ENCODE data around the gene C1QL2. TPM values are rescaled to one million over a fixed set of nuclear protein-coding genes. Genes with fewer than 3 reads are reported as not detected.

Gene C1QL2
- not detected for total RNA-seq

DNA sequence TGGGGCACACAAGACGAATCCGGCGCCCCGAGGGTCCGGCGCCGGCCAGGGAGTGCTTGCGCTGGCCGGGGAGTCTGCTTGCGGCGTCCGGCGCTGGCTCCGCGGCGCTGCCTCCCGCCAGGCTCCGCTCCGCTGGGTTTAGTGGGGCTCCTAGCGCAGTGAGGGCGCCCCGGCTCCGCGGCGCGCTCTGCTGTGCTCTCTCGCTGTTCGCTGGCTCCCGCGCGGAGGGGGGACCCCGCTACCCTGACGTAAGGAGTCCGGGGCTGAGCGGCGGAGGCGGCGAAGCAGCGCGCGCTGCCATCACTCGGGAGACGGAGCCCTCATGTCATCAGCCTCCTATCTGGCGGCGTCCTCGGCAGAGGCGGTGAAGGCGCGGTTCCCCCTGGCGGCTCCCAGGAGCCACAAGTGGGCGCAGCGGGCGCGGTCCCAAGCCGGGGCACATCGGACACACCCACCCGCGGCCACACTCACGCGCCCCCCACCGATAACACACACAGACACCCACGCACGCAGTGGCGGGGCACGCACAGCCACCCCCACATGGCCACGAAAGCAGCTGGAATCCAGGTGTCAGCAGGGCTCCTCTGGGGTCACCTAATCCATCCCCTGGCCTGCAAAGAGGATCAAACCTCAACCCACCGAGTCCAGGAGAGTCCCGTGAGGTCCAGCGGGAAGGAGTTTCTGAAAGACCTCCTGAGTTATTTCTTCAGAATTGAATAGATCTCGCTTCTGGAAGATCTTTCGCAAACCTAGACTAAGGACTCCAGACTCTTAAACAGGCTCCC is at the start of gene C1QL2:
Gene C1QL2, minus strand, starts transcription at position 189 of the 785 bp plus-strand sequence. CDS start 482 bp downstream, outside the sequence.
- ATAC-seq (no peak), DNase-seq (ENCODE audit: low spot score) (no peak)

DNA sequence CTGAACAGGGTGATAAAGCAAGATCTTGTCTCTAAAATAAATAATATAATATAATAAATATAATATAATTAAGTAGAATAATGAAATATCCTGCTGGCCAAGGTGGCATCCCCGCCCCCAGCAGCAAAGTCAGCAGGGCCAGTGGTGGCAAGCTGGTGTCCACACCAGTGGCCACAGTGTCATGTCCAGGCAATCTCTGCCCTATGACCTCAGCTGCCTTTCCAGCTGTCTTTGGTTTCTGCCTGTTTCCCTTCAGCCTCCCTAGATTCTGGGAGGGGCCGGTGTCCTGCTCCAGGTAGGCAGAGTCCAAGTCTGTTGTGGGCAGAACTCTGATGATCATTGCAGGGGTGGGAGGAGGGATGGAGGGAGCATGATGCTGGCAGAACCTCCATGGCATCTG is 48.9 kb upstream of the C1QL2 start:
- ATAC-seq, result peak; percentile 87
- DNase-seq (ENCODE audit: low spot score), result peak; percentile 67

DNA sequence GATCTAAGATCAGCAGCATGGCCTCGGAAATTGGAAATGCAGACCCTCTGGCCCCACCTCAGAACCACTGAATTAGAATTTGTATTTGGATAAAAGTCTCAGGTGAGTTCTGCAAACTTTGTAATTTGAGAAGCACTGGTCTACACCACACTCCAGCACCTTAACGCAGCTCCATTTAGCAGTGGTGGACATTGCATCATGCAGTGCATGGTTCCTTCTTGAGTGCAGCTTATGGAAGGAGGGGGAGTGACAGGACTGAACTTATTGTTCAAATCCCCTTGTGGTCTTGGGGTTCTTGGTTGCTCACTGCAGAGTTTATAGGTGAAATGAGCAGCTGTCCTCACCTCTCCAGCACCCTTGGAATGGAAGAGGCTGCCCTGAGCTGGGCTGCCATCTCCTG is 47.6 kb upstream of the C1QL2 start:
- ATAC-seq, result no peak
- no peak for DNase-seq (ENCODE audit: low spot score)

DNA sequence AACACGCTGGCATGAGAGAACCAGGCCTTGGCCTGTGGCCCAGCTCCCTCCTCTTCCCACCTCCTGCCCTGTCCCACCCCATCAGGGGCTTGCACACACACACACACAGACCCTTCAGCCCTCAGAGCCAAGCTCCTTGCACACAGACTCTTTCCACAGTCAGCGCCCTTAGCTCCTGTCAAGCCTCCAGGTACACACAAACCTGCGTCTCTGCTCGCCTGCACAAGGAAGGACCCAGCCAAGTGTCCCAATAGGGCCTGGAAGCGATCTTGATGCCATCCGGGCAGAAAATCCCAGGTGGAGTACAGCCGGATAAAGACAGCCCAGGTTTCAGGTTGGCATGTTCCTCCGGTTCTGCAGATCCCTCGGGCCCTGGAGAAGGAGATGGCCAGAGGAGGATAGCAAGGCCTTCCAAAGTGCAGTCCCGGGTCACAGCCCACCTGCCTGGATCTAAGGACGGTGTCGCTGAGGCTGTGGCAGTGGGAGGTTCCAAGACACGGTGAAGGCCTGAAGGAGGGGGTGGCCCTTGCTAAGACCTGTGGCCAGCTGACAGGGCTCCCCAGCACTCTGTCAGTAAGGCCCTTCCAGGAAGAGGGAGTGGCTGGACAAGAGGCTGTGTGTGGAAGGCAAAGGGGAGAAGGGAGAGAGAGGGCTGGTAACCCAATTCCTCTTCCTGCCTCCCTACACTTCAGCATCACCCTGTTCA is 46.6 kb upstream of the C1QL2 start:
- ATAC-seq, result no peak
- no peak for DNase-seq (ENCODE audit: low spot score)

DNA sequence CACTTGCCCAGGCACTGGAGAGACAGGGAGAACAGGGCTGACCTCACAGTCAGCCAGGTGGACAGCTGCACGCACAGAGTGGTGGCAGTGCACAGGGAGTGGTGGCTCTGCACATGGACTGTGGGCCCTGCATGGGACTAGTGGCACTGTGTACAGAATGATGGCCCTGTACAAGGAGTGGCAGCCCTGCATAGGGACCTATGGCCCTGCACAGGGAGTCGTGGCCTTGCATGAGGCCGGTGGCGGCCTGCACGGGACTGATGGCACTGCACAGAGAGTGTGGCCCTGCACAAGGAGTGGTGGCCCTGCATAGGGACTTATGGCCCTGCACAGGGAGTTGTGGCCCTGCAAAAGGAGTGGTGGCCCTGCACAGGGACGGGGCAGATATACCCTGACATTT is 46.0 kb upstream of the C1QL2 start:
- ATAC-seq (no peak), DNase-seq (ENCODE audit: low spot score) (no peak)

DNA sequence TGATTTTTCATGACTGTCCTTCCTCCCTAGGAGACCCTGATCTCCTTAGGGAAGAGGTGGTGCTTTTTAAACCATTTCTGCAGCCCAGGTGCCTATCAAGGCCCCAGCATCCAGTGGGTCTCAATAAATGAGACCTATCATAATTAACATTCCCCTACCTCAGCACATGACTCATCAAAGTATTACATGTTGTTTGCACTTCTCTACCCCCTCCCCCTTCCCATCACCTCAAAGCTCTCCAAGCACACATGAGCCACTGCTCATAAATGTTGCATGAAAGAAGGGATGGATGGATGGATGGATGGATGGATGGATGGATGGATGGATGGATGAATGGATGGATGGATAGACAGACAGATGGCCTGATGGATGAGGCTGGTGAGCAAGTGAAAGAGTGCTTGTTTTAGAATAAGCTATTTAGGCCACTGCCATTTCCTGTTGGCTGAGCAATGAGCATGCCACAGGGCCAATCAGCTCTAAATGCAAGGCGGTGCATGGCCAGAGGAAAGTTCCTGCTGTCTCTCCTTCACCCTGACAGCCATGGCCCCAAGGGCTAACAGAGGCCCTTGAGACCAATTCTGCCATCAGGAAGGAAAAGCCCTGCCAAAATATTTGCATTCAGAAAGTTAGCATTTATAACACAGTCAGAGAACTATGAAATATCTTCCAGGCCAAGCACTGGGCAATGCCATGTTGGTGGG is 44.2 kb upstream of the C1QL2 start:
- ATAC-seq, result no peak
- DNase-seq (ENCODE audit: low spot score), result no peak

DNA sequence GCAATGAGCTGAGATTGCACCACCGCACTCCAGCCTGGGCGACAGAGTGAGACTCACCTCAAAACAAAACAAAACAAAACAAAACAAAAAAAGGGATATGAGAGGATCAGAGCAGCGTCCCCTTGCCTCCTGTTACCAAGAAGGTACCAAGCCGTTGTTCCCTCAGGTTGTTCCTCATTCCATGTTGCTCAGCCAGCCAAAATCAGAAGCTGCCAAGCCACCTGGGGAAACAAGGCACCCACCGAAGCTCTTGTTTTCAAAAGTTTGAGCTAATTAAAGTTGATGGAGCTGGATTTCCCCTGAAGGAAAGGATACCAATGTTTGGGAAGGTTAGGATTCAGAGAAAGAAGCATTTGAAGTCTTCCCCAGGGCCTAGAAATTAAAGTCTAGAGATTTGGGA is 43.3 kb upstream of the C1QL2 start:
- ATAC-seq (no peak), DNase-seq (ENCODE audit: low spot score) (no peak)

DNA sequence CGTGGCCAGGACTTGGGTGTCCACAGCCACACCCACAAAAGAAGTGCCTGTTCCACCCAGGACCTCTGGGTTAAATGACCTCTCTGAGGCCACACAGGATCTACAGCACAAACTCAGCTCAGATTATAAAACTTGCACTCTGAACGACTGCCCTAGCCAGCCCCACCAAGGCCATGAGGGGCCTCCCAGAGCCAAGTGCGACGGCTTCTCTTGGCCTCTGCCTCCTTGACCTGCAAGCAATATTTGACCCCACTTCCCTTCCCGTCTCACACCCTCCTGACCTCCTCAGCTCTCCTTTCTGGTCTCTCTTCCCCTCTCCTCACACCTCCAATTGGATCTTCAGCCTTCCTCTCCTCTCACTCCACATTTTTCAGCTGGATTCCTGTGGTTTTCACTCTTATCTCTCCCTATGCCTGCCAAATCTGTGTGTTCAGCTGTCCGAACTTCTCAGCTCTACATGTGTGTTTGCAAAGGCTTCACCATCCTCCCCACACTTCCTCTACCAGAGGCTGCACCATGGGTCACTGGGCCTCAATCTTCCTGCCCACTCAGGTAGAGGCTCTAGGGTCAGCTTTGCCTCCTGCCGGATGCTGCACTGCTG is 39.8 kb upstream of the C1QL2 start:
- ATAC-seq (no peak), DNase-seq (ENCODE audit: low spot score) (no peak)

DNA sequence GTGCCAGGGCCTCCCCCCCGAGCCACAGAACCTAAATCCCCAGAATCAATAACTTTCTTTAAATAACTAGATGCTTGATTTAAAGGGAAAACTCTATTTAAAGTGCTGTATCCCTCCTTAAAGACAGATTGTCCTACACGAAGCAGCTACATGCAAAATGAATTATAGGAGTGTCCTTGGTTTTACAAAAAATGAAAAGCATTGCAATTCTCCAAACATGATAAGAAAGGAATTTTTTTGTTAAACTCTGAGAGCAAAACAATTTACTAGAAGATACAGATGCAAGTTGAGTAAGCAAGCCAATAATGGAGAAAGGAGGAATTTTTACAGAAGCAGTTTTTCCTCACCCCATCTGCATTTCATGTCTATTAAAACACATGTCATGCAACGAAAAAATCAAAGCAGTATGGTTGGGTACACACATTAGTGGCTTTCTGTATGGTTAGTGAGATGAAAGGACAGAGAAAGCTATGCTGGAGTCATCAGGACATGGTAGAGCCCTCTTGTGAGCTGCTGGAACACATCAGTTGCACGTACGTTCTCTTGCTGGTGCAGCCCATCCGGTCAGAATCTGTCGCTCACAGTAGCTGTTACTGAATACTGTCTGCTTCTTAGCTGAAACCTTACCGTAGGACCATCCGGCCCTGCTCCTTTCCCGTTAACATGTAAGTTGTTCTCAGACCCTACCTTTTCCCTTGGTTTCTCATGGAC is 39.1 kb upstream of the C1QL2 start:
- DNase-seq (ENCODE audit: low spot score) (no peak), ATAC-seq (no peak)

DNA sequence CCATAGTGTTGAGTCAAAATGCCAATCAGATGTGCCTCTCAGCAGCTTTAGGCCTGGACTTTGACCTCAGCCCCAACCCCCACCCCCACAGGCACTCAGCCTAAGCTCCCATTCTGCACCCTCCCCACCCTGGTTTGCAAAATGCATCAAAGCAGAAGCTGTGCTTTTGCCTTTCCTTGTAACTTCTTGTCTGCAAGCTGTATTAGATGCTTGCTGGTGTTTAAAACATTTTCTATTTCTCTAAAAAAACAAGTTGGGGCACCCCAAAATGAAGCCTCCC is 38.5 kb upstream of the C1QL2 start:
- ATAC-seq (no peak), DNase-seq (ENCODE audit: low spot score) (no peak)

DNA sequence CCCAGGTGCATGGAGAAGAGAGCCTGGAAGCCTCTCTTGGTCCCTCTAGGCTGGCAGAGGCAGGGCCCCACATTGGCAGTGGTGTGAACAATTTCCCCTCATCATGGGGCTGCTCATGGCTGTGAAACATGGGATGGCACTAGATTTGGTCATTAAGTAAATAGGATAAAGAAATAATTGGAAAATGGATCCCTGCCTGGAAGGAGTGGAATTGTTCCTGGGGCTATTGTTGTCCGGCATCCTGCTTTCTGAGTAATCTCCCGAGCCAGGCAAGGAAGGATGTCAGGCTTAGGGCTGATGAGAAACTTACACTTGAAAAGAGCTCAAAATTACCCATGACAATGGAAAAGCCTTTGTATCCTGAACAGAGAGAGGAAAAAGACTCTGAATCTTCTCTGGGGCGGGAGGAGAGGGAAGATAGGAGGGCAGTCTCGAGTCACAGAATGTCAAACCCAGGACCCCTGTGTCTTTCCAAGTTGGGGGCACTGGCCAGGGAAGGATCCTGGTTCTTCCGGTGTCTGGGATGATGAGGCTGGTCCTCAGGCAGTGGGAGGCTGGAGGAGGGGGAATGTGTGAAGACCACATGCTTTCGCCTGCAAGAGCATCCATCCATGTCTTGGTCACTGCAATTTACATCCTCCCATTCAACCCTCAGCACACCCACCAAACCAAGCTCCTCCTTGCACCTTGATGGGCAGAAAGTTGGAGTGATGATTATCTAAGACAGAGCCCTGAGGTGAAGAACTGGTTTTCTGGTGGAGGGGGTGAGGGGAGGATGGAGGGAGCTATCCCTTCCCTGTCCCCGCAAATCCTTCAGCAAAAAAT is 38.0 kb upstream of the C1QL2 start:
- no peak for DNase-seq (ENCODE audit: low spot score)
- no peak for ATAC-seq

DNA sequence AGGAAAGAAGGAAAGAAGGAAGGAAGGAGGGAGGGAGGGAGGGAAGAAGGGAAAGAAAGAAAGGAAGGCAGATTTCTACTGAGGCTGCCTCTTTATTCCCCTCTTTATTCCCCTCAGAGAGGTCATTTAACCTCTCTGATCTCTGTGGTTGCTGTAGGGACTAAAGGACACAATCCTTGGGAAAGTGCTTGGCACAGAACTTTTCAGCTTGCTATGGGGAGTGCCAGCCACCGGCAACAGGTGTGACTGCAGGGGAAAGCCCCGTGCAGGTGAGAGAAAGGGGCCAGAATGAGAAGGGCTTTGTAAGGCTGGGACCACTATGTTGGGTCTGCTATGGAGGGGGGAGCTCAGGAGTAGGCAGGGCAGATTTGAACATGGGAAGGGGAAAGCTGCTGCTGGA is 37.3 kb upstream of the C1QL2 start:
- DNase-seq (ENCODE audit: low spot score), result no peak

DNA sequence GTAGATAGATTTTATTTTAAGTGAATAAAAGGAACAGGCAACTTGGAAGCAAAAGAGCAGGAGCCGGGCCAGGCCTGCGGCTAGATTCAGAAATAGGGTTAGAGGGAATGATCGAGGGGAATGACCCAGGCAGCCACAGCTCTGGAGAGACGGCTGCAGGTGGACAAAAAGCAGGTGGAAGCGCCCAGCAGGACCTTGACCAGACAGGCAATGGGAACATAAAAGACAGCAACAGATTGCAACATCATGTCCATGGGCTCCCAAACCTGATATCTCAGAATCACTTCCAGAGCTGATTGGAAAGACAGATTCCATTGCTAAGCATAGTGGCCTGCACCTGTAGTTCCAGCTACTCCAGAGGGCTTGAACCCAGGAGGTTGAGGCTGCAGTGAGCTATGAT is 36.5 kb upstream of the C1QL2 start:
- peak; percentile 91 for DNase-seq (ENCODE audit: low spot score)
- ATAC-seq, result peak; percentile 97

More for the DNA sequence above, 37.3 kb upstream of the C1QL2 start:
- ATAC-seq, result peak; percentile 62

DNA sequence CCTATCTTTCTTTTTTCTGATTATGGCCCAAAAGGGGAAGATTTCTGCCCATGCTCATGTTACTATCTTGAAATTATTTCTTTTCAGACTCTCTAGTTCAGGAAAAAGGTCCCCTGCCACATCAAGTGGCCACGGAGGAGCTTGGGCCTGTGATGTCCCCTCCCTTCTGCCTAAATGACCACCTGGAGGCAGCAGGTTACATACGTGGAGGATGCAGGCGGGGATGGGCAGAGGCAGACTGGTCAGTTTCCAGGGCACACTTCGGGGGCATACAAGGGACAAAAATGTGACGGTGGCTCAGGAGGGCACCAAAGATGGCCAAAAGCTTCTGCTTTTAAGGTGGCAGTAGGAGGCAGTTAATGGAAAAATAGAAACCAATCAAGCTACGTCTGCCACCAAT is 34.3 kb upstream of the C1QL2 start:
- no peak for ATAC-seq
- no peak for DNase-seq (ENCODE audit: low spot score)

DNA sequence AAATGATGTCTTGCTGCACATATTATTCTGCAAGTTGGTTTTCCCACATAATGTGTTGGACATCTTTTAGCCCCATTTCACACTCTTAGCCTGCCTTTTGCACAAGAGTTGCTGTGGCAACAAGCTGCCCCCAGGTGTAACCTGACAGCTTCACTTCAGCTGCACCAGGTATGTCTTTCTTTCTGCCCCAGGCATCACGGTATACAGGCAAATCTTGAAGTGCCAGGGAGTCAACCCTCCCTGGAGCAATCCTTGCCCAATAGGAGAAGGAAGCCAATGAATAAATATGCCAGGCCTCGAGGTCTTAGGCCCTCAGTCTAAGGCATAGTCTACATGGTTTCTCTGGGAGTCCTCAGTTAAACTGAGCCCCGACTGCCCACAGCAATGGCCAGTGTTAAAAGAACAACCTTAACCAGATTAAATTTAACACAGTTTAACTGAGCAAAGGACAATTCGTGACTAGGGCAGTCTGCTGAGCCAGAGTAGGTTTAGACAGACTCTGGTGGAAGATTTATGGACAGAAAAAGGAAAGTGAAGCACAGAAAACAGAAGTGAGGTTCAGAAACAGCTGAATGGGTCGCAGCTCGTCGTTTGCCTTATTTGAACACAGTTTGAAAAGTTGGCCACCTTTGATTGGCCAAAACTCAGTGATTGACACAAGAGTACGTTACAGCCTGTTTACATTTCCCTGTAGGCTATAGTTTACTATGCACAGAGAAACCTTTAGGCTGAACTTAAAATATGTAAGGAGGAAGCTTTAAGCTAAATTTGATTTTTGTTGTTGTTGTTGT is 32.0 kb upstream of the C1QL2 start:
- DNase-seq (ENCODE audit: low spot score) (no peak), ATAC-seq (no peak)

DNA sequence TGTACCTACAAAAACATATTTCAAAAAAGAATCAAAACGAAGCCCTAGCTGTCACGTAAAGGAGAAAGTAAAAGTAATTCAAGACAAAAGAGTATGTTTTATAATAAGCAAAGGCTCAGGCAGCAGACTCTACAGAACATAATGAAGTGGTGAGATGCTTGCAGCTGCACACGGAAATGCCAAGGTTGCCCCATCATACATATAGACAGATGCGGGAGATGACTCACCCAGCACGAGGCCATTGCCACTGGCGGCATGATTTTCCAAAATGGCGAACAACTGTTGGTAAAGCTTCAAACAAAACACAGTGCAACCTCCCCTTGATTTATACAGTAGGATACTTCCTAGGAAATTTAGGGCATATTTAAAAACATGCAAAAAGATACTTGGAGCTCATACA is 26.0 kb upstream of the C1QL2 start:
- no peak for DNase-seq (ENCODE audit: low spot score)
- ATAC-seq, result no peak

DNA sequence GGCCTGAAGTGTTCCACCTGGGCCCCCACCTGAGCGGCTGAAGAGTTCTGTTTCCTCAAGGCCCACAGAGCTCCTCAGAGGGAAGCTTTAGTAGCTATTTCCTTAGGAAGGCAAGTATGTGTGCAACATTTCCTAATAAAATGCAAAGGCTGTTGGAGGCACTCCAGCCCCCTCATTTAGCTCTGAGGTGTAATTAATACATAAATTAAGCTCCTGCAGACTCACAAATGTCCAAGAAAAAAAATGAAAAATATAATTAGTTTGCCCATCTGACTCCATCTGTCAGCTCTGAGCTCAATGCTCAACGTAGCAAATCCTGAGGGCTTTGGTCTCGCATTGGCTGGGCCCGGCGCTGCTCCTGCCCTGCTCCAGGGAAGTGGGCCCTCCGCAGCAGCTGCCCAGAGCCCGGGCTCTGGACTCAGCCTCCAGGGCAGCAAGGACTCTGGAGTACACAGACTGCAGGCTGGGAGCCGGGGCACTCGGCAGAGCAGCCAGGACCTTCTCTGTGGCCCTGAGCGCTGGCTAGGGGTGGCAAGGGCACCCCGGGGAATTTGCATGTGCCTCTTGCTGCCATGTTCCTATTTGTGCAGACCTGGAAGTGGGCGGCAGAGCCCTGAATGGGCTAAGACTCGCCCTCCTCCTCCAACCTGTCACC is 23.4 kb upstream of the C1QL2 start:
- DNase-seq (ENCODE audit: low spot score), result no peak

DNA sequence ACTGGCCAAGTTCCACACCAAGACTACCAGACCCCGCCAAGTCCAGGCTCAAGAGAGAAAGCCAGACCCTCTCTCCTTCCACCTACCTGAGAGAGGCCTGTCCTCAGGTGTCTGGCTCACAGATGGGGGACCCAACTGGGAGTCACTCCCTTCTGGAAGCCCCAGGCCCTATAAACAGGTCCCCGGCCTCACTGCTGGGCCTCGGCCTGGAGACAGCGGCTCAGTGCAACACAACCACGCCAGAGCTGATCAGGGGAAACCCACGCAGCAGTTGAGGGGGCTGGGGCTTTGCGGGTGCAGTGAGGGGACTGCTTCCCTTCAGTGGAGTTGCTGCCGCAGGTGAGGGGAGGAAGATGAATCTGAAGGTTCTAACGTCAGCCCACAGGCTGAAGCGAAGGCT is 22.8 kb upstream of the C1QL2 start:
- no peak for ATAC-seq
- DNase-seq (ENCODE audit: low spot score), result no peak

More for the DNA sequence above, 23.4 kb upstream of the C1QL2 start:
- ATAC-seq, result no peak

DNA sequence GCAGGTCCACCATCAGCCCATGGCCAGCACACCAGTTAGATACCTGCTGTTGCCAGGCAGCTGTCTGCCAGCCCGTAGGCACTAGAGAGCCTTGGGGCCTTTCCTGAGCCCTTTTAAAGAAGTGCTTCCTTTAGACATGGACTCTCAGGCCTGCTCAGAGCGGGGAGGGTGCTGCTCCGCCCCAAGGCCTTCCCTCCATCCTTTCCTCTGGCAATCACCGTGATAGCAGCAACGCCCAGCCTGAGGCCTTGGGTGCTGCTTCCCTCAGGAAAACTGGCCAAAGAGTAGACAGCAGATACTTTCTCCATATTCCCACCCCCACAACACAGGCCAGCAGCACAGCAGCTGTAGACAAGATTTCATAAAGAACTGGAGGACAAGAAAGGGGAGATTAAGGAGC is 22.3 kb upstream of the C1QL2 start:
- DNase-seq (ENCODE audit: low spot score), result no peak
- ATAC-seq, result no peak

Data from left lobe of liver (tissue), 2 donors.